ENCODE results near the gene WWOX. TPM values are rescaled to one million over a fixed set of nuclear protein-coding genes. Genes with fewer than 3 reads are reported as not detected.

Gene WWOX
- total RNA-seq, 1 donor from 2014 or later, result 8.9 TPM

DNA sequence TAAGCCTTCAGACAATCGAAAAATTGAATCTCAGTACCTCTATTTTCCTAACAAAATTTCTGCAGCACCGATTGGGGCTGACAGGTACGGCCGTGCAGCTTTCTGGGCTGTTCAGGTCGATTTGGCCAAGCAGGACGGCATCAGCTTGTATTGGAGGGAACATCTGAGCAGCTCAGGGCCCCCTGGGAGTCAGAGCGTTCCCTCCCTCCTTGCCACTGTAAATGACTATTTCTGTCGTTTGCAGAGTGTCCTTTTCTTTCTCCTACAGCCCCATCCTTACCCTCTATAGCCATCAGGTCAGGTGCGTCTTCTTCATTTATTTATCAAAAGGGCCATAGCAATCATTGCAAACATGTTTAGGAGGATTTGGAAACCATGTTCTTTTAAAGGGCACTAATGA is 731.1 kb downstream of the WWOX start:
- Histone ChIP-seq H3K27me3 (ENCODE audit: low read depth) (no peaks in the 10 kb centered on the region), H3K27ac (replicated peaks) (no peak overlapping the region), H3K36me3 (no peaks in the 10 kb centered on the region), H3K9me3 (replicated peaks) (no peaks in the 10 kb centered on the region), H3K4me3 (no peak overlapping the region), H3K4me1 (no peaks in the 10 kb centered on the region)
- no peak for DNase-seq
- TF ChIP-seq, protein P1, sequence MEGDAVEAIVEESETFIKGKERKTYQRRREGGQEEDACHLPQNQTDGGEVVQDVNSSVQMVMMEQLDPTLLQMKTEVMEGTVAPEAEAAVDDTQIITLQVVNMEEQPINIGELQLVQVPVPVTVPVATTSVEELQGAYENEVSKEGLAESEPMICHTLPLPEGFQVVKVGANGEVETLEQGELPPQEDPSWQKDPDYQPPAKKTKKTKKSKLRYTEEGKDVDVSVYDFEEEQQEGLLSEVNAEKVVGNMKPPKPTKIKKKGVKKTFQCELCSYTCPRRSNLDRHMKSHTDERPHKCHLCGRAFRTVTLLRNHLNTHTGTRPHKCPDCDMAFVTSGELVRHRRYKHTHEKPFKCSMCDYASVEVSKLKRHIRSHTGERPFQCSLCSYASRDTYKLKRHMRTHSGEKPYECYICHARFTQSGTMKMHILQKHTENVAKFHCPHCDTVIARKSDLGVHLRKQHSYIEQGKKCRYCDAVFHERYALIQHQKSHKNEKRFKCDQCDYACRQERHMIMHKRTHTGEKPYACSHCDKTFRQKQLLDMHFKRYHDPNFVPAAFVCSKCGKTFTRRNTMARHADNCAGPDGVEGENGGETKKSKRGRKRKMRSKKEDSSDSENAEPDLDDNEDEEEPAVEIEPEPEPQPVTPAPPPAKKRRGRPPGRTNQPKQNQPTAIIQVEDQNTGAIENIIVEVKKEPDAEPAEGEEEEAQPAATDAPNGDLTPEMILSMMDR (IDR thresholded peaks at IDR 0.05; ENCODE audit: borderline replicate concordance), result no peak
- intact Hi-C loops (cut with micrococcal nuclease), result no loop called here

DNA sequence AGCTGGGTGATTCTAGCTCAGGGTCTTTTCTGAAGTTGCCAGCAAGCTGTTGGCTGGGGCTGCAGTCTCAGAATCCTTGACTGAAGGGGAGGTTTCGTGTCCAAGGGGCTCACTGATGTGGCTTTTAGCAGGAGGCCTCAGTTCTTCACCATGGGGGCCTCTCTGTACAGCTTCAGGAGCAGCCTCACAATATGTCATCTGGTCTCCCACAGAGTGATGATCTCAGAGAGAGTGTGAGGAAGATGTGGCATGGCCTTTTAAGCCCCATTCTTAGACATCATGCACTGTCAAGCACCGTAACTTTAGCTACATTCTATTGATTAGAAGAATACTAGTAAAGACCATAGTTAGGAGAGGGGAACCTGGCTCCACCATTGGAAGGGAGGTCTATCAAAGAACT is 732.6 kb downstream of the WWOX start:
- no peaks in the 10 kb centered on the region for H3K27me3 ChIP-seq (ENCODE audit: low read depth)
- no peaks in the 10 kb centered on the region for H3K9me3 ChIP-seq (replicated peaks)
- TF ChIP-seq, protein P1 (IDR thresholded peaks at IDR 0.05; ENCODE audit: borderline replicate concordance), result no peak
- no peak overlapping the region for H3K4me3 ChIP-seq
- no peaks in the 10 kb centered on the region for H3K36me3 ChIP-seq
- no peak for DNase-seq
- H3K27ac ChIP-seq (replicated peaks), result no peak overlapping the region
- intact Hi-C loops (cut with micrococcal nuclease), result no loop called here
- peaks cover 10% of the 10 kb centered on the region for H3K4me1 ChIP-seq

DNA sequence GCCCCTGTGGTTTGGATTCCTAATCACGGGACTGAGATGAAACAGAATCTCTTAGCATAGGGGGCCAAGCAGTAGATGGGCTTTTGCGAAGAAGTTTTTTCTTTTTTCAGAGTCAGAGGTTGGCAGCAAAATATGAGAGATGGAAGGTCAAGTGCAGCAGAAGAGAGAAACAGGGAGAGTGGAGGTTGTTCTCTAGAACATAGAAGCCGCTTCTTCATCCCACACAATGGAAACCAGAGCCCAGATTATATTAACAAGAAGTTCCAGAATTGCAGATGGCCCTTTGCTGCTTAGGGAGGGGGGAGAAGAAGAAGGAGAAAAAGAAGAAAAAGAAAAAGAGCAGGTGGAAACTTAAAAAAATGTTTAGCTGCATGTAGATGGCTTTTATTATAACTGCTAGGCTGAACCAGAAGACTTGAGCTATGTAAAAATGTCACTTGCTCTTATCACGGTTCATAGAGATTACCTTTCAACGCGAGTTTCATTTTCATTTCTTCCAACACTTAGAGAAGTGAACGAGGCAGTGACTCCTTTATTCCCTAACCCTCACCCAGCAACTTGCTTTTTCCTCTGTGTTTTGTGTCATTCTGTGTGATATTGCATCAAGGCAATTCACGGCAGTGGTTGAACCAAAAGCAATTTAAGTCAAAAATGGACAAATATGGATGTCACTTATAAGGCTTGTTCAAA is 737.5 kb downstream of the WWOX start:
- TF ChIP-seq, protein P1 (IDR thresholded peaks at IDR 0.05; ENCODE audit: borderline replicate concordance), result no peak
- Histone ChIP-seq H3K9me3 (replicated peaks) (no peaks in the 10 kb centered on the region), H3K27ac (replicated peaks) (no peak overlapping the region), H3K4me1 (peaks cover 13% of the 10 kb centered on the region), H3K4me3 (no peak overlapping the region), H3K36me3 (no peaks in the 10 kb centered on the region), H3K27me3 (ENCODE audit: low read depth) (no peaks in the 10 kb centered on the region)
- intact Hi-C loops (cut with micrococcal nuclease), result no loop called here
- no peak for DNase-seq

DNA sequence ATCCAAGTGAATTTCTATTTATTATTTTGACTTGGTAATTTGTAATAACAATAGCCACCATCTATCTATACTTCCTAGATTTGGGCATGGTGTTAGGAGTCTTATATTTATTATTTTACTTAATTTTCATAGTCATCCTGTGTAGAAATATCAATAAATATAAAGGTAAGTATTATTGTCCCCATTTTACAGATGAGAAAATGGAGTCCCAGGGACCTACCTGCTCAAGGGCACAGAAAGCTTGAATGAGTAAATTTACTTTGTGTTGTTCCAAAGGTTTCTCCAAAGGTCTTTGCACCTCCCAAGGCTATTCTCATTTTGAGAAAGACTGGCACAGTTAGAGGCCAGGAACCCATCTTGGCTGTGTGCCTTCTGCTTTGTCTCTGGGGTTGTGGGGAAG is 738.3 kb downstream of the WWOX start:
- no peak overlapping the region for H3K4me3 ChIP-seq

DNA sequence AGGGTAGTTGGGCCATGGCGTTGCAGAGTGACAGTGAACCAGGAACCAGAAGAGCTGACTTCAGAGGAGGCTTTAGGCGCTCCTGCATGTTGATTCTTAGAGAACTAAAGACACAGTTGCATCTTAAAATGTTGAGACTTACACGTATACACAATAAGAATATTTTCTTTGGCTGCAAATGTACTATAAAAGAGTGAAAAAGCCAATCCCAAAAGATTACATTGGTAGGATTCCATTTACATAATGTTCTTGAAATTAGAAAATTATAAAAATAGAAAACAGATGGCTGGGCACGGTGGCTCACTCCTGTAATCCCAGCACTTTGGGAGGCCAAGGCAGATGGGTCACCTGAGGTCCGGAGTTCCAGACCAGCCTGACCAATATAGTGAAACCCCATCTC is 738.8 kb downstream of the WWOX start:
- no peaks in the 10 kb centered on the region for H3K27me3 ChIP-seq (ENCODE audit: low read depth)
- TF ChIP-seq, protein P1 (IDR thresholded peaks at IDR 0.05; ENCODE audit: borderline replicate concordance), result no peak
- H3K36me3 ChIP-seq, result no peaks in the 10 kb centered on the region
- peaks cover 21% of the 10 kb centered on the region for H3K4me1 ChIP-seq
- no peak for DNase-seq
- no peaks in the 10 kb centered on the region for H3K9me3 ChIP-seq (replicated peaks)
- no peak overlapping the region for H3K27ac ChIP-seq (replicated peaks)
- H3K4me3 ChIP-seq, result no peak overlapping the region
- intact Hi-C loops (cut with micrococcal nuclease), result no loop called here

More for the DNA sequence above, 738.3 kb downstream of the WWOX start:
- H3K27me3 ChIP-seq (ENCODE audit: low read depth), result no peaks in the 10 kb centered on the region
- DNase-seq, result no peak
- peaks cover 16% of the 10 kb centered on the region for H3K4me1 ChIP-seq
- intact Hi-C loops (cut with micrococcal nuclease), result no loop called here
- TF ChIP-seq, protein P1 (IDR thresholded peaks at IDR 0.05; ENCODE audit: borderline replicate concordance), result no peak
- H3K9me3 ChIP-seq (replicated peaks), result no peaks in the 10 kb centered on the region
- no peak overlapping the region for H3K27ac ChIP-seq (replicated peaks)
- no peaks in the 10 kb centered on the region for H3K36me3 ChIP-seq

Data from left ventricle myocardium inferior (tissue), 1 donor.